Airway epithelial cell (primary cell): ENCODE results near the gene GLRX2. TPM values are rescaled to one million over a fixed set of nuclear protein-coding genes. Genes with fewer than 3 reads are reported as not detected.

ENCODE experiments used
- total RNA-seq: library from RNA; depleted of rRNA; stranded (reverse); fragments of >200 nt; gene quantifications from 2 replicates; pipeline ENCODE4 v1.2.3, GENCODE V29; 2015

Gene GLRX2, protein sequence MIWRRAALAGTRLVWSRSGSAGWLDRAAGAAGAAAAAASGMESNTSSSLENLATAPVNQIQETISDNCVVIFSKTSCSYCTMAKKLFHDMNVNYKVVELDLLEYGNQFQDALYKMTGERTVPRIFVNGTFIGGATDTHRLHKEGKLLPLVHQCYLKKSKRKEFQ
- 13.6 and 22.4 TPM in 2 replicates for total RNA-seq

DNA sequence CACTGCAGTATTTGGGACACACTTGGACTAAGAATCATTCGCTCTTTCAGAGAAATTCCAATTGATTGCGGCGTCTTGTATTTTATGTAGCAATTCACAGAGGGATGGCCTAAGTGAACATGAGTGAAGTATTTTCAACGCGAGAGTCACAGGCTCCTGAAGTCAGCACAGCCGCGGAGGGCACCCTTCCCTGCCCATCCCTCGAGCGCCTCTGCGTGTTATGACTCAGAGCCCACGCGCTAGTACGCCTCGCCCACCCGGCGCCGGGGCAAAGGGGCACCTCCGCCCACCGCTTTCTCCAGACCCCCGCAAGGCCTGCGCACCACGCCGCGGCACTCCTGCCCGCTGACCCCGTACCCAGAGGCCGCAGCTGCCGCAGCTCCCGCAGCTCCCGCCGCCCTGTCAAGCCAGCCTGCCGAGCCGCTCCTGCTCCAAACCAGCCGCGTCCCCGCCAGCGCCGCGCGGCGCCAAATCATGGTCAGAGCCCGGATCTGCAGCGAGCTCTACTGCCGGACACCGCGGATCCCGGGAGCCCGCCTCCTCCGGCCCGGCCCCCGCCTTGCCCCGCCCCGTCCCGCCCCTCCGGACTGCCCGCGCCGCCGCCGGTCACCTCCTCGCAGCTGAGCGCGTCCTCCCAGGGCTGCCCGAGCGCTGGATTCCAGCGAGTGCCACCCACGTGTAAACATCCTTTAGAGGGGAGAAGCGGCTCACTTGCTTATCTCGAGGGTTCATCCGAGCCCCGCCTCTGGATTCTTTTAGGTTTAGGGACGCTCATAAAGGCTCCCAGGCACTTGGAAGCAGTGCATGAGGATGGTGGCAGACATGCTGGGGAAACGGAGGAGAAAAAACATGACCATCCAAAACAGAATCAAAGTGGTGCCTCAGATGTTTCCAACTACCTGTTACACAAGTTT, at the start of gene GLRX2:
Gene GLRX2, minus strand, starts transcription at position 508 of the 914 bp plus-strand sequence. Its CDS starts 32 bp downstream, at position 476.

DNA sequence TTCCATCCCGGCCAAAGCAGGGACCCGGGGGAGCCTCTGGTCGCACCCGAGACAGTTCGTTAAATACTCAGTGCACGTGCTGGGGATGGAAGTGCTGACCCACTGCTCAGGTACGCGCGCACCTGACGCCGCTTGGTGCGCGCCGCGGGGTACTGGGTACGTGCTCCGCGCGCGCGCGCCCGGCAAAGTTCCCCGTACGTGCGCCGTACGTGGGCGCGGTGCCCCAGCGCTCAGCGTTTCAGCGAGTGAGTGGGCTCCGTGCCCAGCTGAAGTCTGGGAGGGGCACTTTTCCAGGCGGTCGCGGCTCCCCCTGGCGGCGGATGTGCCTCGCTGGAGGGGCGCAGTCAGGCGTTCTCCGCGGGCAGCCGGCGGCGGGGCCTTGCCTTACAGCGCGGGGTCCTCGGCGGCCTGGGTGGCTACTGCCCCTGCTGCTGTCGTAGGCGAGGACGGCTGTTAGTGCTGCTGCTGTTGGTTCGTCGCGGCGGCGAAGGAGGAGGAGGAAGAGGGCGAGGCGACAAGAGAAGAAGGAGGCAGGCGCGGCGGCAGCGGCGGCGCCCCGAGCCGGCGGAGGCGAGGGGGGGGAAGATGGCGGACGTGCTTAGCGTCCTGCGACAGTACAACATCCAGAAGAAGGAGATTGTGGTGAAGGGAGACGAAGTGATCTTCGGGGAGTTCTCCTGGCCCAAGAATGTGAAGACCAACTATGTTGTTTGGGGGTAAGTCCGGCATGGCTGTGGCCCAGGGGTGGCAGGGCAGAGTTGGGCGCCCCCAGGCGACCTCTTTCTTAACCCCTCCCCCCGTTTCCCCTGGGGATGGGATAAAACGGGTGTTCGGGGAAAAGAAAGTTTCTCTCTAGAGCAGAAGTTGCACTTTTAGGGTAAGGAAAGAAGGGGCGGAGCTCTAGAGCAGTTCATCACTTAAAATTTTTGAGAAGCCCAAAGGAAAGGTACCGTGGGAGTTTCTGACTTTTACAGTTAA, 16.7 kb upstream of the GLRX2 start, which contains the start of gene CDC73:
Gene CDC73, plus strand, starts transcription at position 416 of the 978 bp plus-strand sequence. Its CDS starts 170 bp downstream, at position 586.

DNA sequence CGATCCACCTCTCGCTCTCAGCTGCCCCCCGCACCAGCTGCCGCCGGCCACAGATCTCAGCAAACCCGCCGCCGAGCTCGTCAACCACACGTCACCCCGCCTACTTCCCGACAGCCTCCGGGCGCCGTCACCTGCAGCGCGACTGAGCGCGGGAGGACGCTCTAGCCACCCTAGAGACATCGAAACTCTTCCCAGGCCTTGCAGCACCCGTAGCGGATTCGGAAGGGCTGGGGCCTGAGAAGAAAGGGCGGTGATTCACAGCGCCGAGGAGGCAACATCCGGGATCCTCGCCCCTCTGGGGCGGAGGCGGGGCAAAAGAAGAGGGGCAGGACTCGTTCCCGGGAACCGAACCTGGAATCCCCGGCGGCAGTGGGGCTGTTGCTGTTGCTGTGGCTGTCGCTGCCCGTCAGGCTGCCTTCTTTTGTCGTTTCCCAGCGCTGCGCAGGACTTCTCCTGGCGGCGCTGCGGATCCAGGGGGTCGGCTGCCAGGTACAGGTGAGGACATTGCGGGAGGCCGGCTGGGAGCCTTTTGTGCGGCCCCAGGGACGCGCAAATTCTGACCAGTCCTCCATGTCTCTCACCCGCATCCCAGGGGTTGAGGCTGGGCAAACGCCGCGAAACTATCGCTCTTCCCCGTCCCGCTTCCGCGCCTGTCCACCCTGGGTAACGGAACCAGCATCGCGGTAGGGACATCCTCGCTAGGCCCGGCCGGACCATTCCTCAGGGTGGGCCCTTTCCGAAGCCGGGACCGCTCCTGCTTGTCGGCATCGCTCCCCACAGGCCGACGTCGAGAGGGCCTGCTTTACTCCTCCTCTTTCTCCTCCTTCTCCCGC, 45.7 kb downstream of the GLRX2 start, which contains the start of the genes RO60 and UCHL5:
Gene RO60, plus strand, starts transcription at position 331 of the 833 bp plus-strand sequence. CDS start 9,443 bp downstream, outside the sequence.
Gene UCHL5, minus strand, starts transcription at position 79 of the 833 bp plus-strand sequence. CDS start 100 bp downstream, outside the sequence.

Other genes with a start within 250 kb of the GLRX2 start
- gene UCHL5, start 46.1 kb downstream of the GLRX2 start, total RNA-seq, result 26.2 and 30.5 TPM in 2 replicates
- gene RO60, start 45.8 kb downstream of the GLRX2 start, total RNA-seq, result 50.2 and 81.6 TPM in 2 replicates
- gene CDC73, start 16.6 kb upstream of the GLRX2 start, total RNA-seq, result 13.5 and 20.5 TPM in 2 replicates
- not detected in 2 replicates for gene B3GALT2, start 81.2 kb upstream of the GLRX2 start, total RNA-seq